B cell (primary cell): Measurements from ENCODE around the gene RPAP2. TPM values are rescaled to one million over a fixed set of nuclear protein-coding genes. Genes with fewer than 3 reads are reported as not detected.

ENCODE experiments used
- polyA plus RNA-seq: library from polyadenylated mRNA; depleted of rRNA; stranded (reverse); fragments of >200 nt; gene quantifications from 2 replicates; pipeline ENCODE4 v1.2.3, GENCODE V29; 2012
- small RNA-seq: library from RNA; depleted of rRNA; stranded (forward); fragments of <200 nt; gene quantifications from one replicate; pipeline ENCODE3, GENCODE V24; 2012; ENCODE audit warnings: low replicate concordance, low read depth; ENCODE audit not compliant: insufficient read length
- total RNA-seq, 2 donors: library from RNA; stranded (reverse); fragments of 120-200 nt in 1 of 2; gene quantifications; 1 replicate in 1 of 2; 2 replicates in 1 of 2; pipeline versions ENCODE4 v1.2.3 to v1.2.4, GENCODE V29; 2013 to 2022

Gene RPAP2
- total and polyA plus RNA-seq, 2 donors (not counting 1 experiment from before 2014, with no cell fraction given): 6.3 to 31.6 TPM

Small RNA genes lying within 50 kb of the gene (small RNA-seq; reads per million reads assigned to genes)
- not detected for gene RN7SL824P

Other genes with a start within 250 kb of the RPAP2 start
- gene SETSIP, start 223.6 kb upstream of the RPAP2 start, total RNA-seq: not detected in 2 replicates
- not detected in 2 replicates for gene SETSIP, start 223.6 kb upstream of the RPAP2 start, polyA plus RNA-seq
- 1.9 and 2.1 TPM in 2 replicates for gene BTBD8, start 218.7 kb upstream of the RPAP2 start, total RNA-seq
- gene BTBD8, start 218.7 kb upstream of the RPAP2 start, polyA plus RNA-seq: 0.45 and 0.46 TPM in 2 replicates
- gene C1orf146, start 81.1 kb upstream of the RPAP2 start, total RNA-seq: not detected in 2 replicates
- not detected in 2 replicates for gene C1orf146, start 81.1 kb upstream of the RPAP2 start, polyA plus RNA-seq
- 13.6 and 15.7 TPM in 2 replicates for gene GLMN, start 72 bp upstream of the RPAP2 start, total RNA-seq
- 2.8 and 5.4 TPM in 2 replicates for gene GLMN, start 72 bp upstream of the RPAP2 start, polyA plus RNA-seq
- gene GFI1, start 187.9 kb downstream of the RPAP2 start, total RNA-seq: 0.68 and 1.2 TPM in 2 replicates
- 0.69 and 0.76 TPM in 2 replicates for gene GFI1, start 187.9 kb downstream of the RPAP2 start, polyA plus RNA-seq